ENCODE results near the gene CCDC150.
"Not testable (repeated sequence)": the region's sequence is repeated elsewhere in the genome, so short reads cannot be mapped to it uniquely, and the experiment has no call there.

DNA sequence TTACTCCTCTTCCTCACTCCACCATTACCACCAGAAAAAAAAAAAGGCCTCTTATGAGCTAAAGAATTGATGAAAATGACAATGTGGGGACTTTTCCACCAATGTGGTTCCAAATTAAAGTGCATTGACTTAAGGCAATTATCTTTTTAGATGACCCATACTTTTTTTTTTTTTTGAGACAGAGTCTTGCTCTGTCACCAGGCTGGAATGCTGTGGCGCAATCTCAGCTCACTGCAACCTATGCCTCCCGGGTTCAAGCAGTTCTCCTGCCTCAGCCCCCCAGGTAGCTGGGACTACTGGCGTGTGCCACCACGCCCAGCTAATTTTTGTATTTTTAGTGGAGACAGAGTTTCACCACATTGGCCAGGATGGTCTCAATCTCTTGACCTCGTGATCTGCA lies 31.6 kb upstream of the CCDC150 start:
- TF ChIP-seq KDM1A (IDR thresholded peaks at IDR 0.05; ENCODE audit: borderline replicate concordance, low read length); POU5F1 (IDR thresholded peaks at IDR 0.05; ENCODE audit: low read depth, low read length); POLR2A (IDR thresholded peaks at IDR 0.05; ENCODE audit: control extremely low read depth in 1 of 2, low read depth in 2 of 2, low read length in 2 of 2); JUND (IDR thresholded peaks at IDR 0.05; ENCODE audit: low read length): not testable (repeated sequence)
- TF ChIP-seq, protein P1, sequence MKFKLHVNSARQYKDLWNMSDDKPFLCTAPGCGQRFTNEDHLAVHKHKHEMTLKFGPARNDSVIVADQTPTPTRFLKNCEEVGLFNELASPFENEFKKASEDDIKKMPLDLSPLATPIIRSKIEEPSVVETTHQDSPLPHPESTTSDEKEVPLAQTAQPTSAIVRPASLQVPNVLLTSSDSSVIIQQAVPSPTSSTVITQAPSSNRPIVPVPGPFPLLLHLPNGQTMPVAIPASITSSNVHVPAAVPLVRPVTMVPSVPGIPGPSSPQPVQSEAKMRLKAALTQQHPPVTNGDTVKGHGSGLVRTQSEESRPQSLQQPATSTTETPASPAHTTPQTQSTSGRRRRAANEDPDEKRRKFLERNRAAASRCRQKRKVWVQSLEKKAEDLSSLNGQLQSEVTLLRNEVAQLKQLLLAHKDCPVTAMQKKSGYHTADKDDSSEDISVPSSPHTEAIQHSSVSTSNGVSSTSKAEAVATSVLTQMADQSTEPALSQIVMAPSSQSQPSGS (IDR thresholded peaks at IDR 0.05; ENCODE audit: low read length): not testable (repeated sequence)
- TF ChIP-seq, protein P2, sequence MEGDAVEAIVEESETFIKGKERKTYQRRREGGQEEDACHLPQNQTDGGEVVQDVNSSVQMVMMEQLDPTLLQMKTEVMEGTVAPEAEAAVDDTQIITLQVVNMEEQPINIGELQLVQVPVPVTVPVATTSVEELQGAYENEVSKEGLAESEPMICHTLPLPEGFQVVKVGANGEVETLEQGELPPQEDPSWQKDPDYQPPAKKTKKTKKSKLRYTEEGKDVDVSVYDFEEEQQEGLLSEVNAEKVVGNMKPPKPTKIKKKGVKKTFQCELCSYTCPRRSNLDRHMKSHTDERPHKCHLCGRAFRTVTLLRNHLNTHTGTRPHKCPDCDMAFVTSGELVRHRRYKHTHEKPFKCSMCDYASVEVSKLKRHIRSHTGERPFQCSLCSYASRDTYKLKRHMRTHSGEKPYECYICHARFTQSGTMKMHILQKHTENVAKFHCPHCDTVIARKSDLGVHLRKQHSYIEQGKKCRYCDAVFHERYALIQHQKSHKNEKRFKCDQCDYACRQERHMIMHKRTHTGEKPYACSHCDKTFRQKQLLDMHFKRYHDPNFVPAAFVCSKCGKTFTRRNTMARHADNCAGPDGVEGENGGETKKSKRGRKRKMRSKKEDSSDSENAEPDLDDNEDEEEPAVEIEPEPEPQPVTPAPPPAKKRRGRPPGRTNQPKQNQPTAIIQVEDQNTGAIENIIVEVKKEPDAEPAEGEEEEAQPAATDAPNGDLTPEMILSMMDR (IDR thresholded peaks at IDR 0.05; ENCODE audit: control extremely low read depth in 1 of 3, insufficient read depth in 1 of 3, low read depth in 1 of 3, low read length in 3 of 3): not testable (repeated sequence)
- TF ChIP-seq, protein P3, sequence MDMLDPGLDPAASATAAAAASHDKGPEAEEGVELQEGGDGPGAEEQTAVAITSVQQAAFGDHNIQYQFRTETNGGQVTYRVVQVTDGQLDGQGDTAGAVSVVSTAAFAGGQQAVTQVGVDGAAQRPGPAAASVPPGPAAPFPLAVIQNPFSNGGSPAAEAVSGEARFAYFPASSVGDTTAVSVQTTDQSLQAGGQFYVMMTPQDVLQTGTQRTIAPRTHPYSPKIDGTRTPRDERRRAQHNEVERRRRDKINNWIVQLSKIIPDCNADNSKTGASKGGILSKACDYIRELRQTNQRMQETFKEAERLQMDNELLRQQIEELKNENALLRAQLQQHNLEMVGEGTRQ (IDR thresholded peaks at IDR 0.05; ENCODE audit: low read length): not testable (repeated sequence)
- TF ChIP-seq, protein P4, sequence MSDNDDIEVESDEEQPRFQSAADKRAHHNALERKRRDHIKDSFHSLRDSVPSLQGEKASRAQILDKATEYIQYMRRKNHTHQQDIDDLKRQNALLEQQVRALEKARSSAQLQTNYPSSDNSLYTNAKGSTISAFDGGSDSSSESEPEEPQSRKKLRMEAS (IDR thresholded peaks at IDR 0.05): not testable (repeated sequence)
